Neutrophil (primary cell): ENCODE data around the gene SLC51B.
"Not testable (repeated sequence)": the region's sequence is repeated elsewhere in the genome, so short reads cannot be mapped to it uniquely, and the experiment has no call there.

ENCODE experiments used
- H3K27ac ChIP-seq: fragments of 200-600 bp; sonication (generic); 2 replicates; pipeline ENCODE4 v1.5.1; 2016; ENCODE audit warnings: mild to moderate bottlenecking, moderate library complexity
- H3K27me3 ChIP-seq: fragments of 200-600 bp; sonication (generic); 2 replicates; pipeline ENCODE4 v1.6.0; 2016; ENCODE audit warnings: mild to moderate bottlenecking
- H3K36me3 ChIP-seq: fragments of 200-600 bp; sonication (generic); 2 replicates; pipeline ENCODE4 v1.5.1; 2017
- H3K4me1 ChIP-seq, 2 experiments: fragments of 200-600 bp in 1 of 2; sonication (generic) in 1 of 2; 1 replicate in 1 of 2; 2 replicates in 1 of 2; pipeline versions ENCODE4 v1.5.1 to v1.6.1; 2013 to 2016; ENCODE audit warnings: low read depth in 1 of 2, low read length in 1 of 2, mild to moderate bottlenecking in 1 of 2, moderate library complexity in 1 of 2; ENCODE audit not compliant: control insufficient read depth in 1 of 2, insufficient read depth in 1 of 2
- H3K4me3 ChIP-seq, 2 experiments: fragments of 200-600 bp in 1 of 2; sonication (generic) in 1 of 2; 1 replicate in 1 of 2; 2 replicates in 1 of 2; pipeline ENCODE4 v1.5.1; 2013 to 2016; ENCODE audit warnings: low read depth in 1 of 2, low read length in 1 of 2, mild to moderate bottlenecking in 1 of 2, moderate library complexity in 1 of 2
- H3K9me3 ChIP-seq: fragments of 200-600 bp; sonication (generic); 2 replicates; pipeline ENCODE4 v1.5.1; 2016
- TF ChIP-seq, protein P1 (sequence below): fragments of 200-600 bp; sonication (generic); IDR thresholded peaks from 2 replicates; pipeline ENCODE4 v1.5.1; 2016; ENCODE audit warnings: antibody characterized with exemption

The SLC51B gene

DNA sequence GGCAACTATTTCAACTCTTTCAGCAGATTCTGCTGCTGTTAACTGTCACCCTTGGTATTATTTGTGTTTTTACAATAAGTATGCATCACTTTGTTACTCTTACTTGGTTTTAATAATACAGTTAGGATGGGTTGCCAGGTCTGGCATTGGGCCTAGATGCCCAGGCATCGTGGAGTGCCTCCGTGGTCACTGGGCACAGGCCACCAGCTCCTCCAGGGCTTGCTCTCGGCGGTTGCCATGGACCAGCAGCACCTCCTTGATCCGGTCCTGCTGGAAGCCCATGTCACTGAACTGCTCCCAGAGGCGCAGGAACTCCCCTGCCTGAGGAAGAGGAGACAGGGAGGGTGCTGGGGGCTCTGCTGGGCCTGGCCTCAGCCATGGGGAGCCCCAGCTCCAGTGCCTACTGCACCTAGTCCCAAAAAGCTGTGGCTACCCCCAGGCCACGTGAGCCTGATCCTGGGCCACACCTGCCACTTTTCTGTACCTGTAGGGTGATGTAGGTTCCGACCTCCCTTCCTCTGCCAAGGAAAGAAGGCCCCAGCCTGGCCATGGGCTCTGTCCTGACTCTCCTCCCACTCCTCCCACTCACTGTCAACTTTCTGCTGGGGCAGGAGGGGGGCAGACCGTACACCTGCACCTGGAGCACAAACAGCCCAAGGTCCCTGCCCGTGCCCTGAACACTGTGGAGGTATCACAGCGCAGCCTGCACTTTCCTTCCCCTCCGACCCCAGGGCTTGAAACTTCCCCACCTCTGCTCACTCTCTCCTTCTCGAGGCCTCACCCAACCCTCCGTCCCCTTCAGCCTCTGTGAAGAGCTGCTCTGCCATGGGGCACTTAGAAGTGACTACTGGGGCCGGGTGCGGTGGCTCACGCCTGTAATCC is 48.0 kb downstream of the SLC51B start:
- H3K27me3 ChIP-seq: no peaks in the 10 kb centered on the region
- no peaks in the 10 kb centered on the region for H3K9me3 ChIP-seq
- H3K36me3 ChIP-seq: peaks cover 8% of the 10 kb centered on the region
- TF ChIP-seq, protein P1, sequence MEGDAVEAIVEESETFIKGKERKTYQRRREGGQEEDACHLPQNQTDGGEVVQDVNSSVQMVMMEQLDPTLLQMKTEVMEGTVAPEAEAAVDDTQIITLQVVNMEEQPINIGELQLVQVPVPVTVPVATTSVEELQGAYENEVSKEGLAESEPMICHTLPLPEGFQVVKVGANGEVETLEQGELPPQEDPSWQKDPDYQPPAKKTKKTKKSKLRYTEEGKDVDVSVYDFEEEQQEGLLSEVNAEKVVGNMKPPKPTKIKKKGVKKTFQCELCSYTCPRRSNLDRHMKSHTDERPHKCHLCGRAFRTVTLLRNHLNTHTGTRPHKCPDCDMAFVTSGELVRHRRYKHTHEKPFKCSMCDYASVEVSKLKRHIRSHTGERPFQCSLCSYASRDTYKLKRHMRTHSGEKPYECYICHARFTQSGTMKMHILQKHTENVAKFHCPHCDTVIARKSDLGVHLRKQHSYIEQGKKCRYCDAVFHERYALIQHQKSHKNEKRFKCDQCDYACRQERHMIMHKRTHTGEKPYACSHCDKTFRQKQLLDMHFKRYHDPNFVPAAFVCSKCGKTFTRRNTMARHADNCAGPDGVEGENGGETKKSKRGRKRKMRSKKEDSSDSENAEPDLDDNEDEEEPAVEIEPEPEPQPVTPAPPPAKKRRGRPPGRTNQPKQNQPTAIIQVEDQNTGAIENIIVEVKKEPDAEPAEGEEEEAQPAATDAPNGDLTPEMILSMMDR: no peak
- H3K4me1 ChIP-seq: no peaks in the 10 kb centered on the region
- H3K4me3 ChIP-seq: no peak overlapping the region
- H3K27ac ChIP-seq: no peak overlapping the region

DNA sequence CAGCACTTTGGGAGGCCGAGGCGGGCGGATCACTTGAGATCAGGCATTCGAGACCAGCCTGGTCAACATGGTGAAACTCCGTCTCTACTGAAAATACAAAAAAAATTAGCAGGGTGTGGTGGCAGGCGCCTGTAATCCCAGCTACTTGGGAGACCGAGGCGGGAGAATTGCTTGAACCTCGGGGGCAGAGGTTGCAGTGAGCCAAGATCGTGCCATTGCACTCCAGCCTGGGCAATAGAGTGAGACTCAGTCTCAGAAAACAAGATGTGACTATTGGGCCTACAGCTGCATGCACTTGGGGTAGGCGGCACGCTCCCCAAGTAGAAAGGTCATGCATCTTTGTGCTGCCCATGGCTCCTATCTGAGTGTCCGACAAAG is 48.6 kb downstream of the SLC51B start:
- peaks cover 12% of the 10 kb centered on the region for H3K36me3 ChIP-seq
- H3K9me3 ChIP-seq, H3K27me3 ChIP-seq, H3K27ac ChIP-seq, H3K4me3 ChIP-seq, H3K4me1 ChIP-seq: not testable (repeated sequence)

DNA sequence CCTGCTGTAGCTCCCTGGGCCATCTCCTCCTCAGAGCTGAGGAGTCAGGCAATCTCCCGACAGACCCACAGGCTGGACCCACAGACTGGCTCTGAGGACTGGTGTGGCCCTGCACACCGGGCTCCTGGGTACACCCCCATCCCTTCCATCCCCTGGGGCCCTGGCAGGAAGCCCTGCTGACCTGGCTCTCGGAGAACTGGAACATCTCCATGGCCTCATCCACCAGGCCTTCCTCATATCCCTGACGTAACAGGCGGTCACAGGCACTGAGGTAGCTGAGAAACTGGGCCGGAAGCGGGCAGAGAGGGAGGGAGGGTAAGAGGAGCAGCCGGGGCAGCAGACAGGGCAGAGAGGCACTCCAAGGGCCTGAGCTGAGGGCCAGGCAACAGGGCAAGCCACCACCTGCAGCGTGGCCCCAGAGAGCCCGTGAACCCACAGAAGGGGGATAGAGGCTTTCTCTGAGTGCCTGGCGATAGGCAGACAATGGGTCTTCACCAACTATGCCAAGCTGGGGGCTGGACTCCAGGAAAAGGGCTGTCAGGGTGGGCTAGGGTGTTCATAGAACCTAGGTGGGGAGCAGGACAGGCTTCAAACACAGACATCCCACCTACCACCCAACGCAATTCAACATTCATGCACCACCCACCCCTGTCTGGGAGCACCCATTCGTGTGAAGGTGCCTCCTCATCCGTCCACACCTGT is 49.3 kb downstream of the SLC51B start:
- H3K9me3 ChIP-seq: no peaks in the 10 kb centered on the region
- H3K4me3 ChIP-seq: no peak overlapping the region
- H3K4me1 ChIP-seq: no peaks in the 10 kb centered on the region
- no peaks in the 10 kb centered on the region for H3K27me3 ChIP-seq
- H3K27ac ChIP-seq: no peak overlapping the region
- TF ChIP-seq, protein P1: no peak
- H3K36me3 ChIP-seq: peaks cover 19% of the 10 kb centered on the region

DNA sequence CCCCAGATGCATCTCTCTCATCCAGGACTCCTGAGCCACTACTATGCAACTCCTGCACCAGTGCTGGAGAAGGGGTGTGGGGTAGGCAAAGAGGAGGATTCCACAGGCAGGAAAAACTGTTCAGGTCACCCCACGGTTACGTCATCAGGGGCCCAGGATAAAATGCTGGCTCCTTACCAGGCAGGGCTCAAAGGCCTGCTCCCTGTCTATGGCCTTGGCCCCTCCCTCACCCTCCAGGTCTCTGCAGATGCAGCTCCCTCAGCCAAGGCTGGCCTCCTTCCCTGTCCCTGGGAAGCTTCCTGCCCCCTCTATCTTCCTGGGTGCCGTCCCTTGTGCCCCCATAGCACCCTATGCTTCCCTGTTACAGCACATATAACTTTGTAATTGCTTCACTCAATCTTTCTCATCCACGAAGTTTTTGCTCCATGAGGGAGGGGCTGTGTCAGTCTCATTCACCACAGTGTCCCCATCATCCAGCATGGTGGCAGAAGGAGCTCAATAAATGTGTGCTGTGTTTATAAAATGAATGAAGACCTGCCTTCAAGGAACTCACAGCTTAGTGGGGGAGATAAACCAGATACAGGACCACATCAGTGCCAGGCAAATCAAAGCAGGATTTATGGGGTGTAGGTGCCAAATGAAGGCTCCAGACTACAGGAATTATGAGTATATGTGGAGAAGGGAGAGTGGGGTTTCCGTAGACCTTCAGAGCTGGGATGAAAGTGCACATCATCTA is 50.0 kb downstream of the SLC51B start:
- no peak overlapping the region for H3K27ac ChIP-seq
- no peak overlapping the region for H3K4me3 ChIP-seq
- peaks cover 22% of the 10 kb centered on the region for H3K36me3 ChIP-seq
- no peaks in the 10 kb centered on the region for H3K4me1 ChIP-seq
- no peaks in the 10 kb centered on the region for H3K27me3 ChIP-seq
- no peaks in the 10 kb centered on the region for H3K9me3 ChIP-seq
- TF ChIP-seq, protein P1: no peak

DNA sequence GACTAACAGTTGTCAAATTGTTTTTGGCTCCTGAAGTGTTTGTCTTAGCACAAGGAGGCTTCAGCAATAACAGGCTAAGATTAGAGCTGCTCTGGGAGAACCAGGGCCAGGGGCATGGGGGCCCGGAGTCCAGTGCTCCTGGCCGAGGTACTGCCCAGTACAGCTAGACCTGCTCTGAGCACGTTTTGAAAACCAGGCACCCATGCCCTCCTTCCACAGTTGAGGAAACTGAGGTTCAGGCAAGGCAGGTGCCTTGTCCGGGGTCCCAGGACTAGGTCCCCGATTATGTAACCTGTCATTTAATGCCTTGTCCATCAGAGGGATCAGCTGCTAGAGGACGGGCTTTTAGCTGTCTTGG is 50.5 kb downstream of the SLC51B start:
- H3K36me3 ChIP-seq: peaks cover 22% of the 10 kb centered on the region
- H3K9me3 ChIP-seq: no peaks in the 10 kb centered on the region
- no peaks in the 10 kb centered on the region for H3K4me1 ChIP-seq
- H3K27ac ChIP-seq: no peak overlapping the region
- H3K27me3 ChIP-seq: no peaks in the 10 kb centered on the region
- no peak overlapping the region for H3K4me3 ChIP-seq
- TF ChIP-seq, protein P1: no peak
